ENCODE measurements around the gene KRT7. TPM values are rescaled to one million over a fixed set of nuclear protein-coding genes. Genes with fewer than 3 reads are reported as not detected.

Gene KRT7
- total RNA-seq, 2 experiments from 2014 or later: 9.1 to 9.3 TPM

- H3K4me3 Mint-ChIP-seq: no peak overlapping the region
- H3K9me3 Mint-ChIP-seq: no peaks in the 10 kb centered on the region
- peaks cover 7% of the 10 kb centered on the region for H3K4me1 Mint-ChIP-seq
- H3K27ac Mint-ChIP-seq: no peak overlapping the region
- no peak for DNase-seq
- no peaks in the 10 kb centered on the region for H3K36me3 Mint-ChIP-seq (ENCODE audit: low read depth)
- ChIA-PET CTCF (interaction anchor here (1.1 to 1.6 kb wide), 2 partner anchors 17 to 19 kb away, joined by 4 to 5 read pairs; no protein-coding TSS in a partner anchor), POLR2A (no interaction called here)
- peaks cover 63% of the 10 kb centered on the region for H3K27me3 Mint-ChIP-seq
Observed at GRCh38 chr12:52296572-52297215, 63.7 kb downstream of the KRT7 start.

Other genes with a start within 250 kb of the KRT7 start
- 1 to 10 TPM; 5.8 to 7.4 TPM for gene TAMALIN, start 226.3 kb upstream of the KRT7 start, total RNA-seq
- 10 to 100 TPM; 10.0 to 10.5 TPM for gene NR4A1, start 181.8 kb upstream of the KRT7 start, total RNA-seq
- gene ATG101, start 163.3 kb upstream of the KRT7 start, total RNA-seq: 10 to 100 TPM; 30.5 to 30.8 TPM
- gene SMIM41, start 153.5 kb upstream of the KRT7 start, total RNA-seq: not detected
- gene KRT80, start 41.2 kb upstream of the KRT7 start, total RNA-seq: not detected
- gene KRT86, start 41.4 kb downstream of the KRT7 start, total RNA-seq: under 1 TPM; 0.23 to 0.30 TPM
- not detected for gene KRT81, start 58.3 kb downstream of the KRT7 start, total RNA-seq
- gene KRT83, start 88.2 kb downstream of the KRT7 start, total RNA-seq: not detected
- gene KRT85, start 134.2 kb downstream of the KRT7 start, total RNA-seq: not detected
- not detected for gene KRT84, start 152.4 kb downstream of the KRT7 start, total RNA-seq
- not detected for gene KRT82, start 173.1 kb downstream of the KRT7 start, total RNA-seq
- gene KRT75, start 201.1 kb downstream of the KRT7 start, total RNA-seq: not detected
- gene KRT6B, start 218.9 kb downstream of the KRT7 start, total RNA-seq: not detected
- gene KRT6C, start 240.6 kb downstream of the KRT7 start, total RNA-seq: not detected